ENCODE measurements around the gene GJA3. TPM values are rescaled to one million over a fixed set of nuclear protein-coding genes. Genes with fewer than 3 reads are reported as not detected.

The GJA3 gene
- total and polyA plus RNA-seq, 4 donors: 0.02 to 0.05 TPM; not detected in 2

DNA sequence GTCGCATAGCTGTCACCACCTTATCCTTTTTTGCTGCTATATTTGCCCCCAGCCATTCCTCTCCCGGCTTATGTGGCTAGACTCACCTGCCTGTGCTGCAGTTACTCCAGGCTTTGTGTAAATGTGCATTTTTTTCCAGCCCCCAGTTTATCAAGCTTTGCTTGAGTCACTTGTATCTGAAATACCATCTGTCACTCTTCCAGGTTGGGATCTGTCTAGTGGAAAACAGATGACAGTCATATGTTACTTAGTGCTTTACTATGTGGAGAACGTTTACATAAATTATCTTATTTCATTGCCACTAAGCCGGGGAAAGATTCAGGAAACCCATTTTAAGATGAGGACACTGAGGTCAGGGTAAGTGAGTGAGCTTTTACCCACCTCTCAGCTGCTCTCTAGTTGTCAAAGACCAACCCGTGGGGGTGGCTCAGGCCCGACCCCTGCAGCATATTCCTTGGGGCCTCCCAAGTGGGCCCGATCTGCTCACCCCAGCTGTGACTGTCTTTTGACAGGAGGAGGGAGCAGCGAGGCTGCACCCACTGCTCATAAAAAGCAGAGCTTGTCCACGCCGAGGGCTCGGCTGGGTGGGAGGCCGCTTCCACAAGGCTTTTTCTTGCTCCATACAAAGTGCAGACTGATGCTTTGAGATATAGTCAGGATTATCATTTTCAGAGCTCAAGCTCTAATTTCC lies 24.7 kb upstream of the GJA3 start:
- H3K9me3 ChIP-seq (ENCODE audit: control insufficient read depth in 4 of 4, low read length in 3 of 4): no peaks in the 10 kb centered on the region
- H3K27ac ChIP-seq (ENCODE audit: low read depth in 1 of 2, low read length in 2 of 2): no peak overlapping the region
- whole genome bisulfite sequencing: 82% methylated on average over 12 of the region's 12 CpGs
- peaks cover 0 to 21% (median 16%) of the 10 kb centered on the region in 4 donors for H3K4me1 ChIP-seq (ENCODE audit: control insufficient read depth in 4 of 4, insufficient read depth in 4 of 4, low read length in 3 of 4)
- H3K36me3 ChIP-seq (ENCODE audit: control insufficient read depth in 4 of 4, insufficient read depth in 3 of 4, low read depth in 1 of 4, low read length in 3 of 4): peaks cover 0 to 6% (median 3%) of the 10 kb centered on the region in 4 donors
- no peaks in the 10 kb centered on the region for H3K27me3 ChIP-seq (ENCODE audit: control insufficient read depth in 4 of 4, insufficient read depth in 4 of 4, low read length in 3 of 4)
- no peak for TF ChIP-seq NR2F2 (IDR thresholded peaks at IDR 0.05)
- no peak for TF ChIP-seq HNF4G (IDR thresholded peaks at IDR 0.05)
- no peak for TF ChIP-seq HNF4A (conservative IDR thresholded peaks at IDR 0.05)
- TF ChIP-seq TAF1 (conservative IDR thresholded peaks at IDR 0.05): no peak
- no peak overlapping the region for H3K4me3 ChIP-seq (ENCODE audit: low read depth in 1 of 3, low read length in 3 of 3)
- H3K9ac ChIP-seq (ENCODE audit: low read depth in 1 of 2, low read length in 2 of 2): no peak overlapping the region
- DNase-seq (ENCODE audit: low spot score): no peak

- Histone ChIP-seq H3K4me3 (ENCODE audit: low read depth in 1 of 3, low read length in 3 of 3) (no peak overlapping the region), H3K9me3 (ENCODE audit: control insufficient read depth in 4 of 4, low read length in 3 of 4) (no peaks in the 10 kb centered on the region), H3K27me3 (ENCODE audit: control insufficient read depth in 4 of 4, insufficient read depth in 4 of 4, low read length in 3 of 4) (no peaks in the 10 kb centered on the region), H3K4me1 (ENCODE audit: control insufficient read depth in 4 of 4, insufficient read depth in 4 of 4, low read length in 3 of 4) (peaks cover 0 to 2% (median 0%) of the 10 kb centered on the region in 4 donors), H3K36me3 (ENCODE audit: control insufficient read depth in 4 of 4, insufficient read depth in 3 of 4, low read depth in 1 of 4, low read length in 3 of 4) (no peaks in the 10 kb centered on the region), H3K27ac (ENCODE audit: low read depth in 1 of 2, low read length in 2 of 2) (no peak overlapping the region), H3K9ac (ENCODE audit: low read depth in 1 of 2, low read length in 2 of 2) (no peak overlapping the region)
- DNase-seq (ENCODE audit: low spot score): no peak
- WGBS: 22% methylated on average over 5 of the region's 5 CpGs
- TF ChIP-seq ATF3 (IDR thresholded peaks at IDR 0.05): no peak
- no peak for TF ChIP-seq EGR1 (IDR thresholded peaks at IDR 0.05; ENCODE audit: low read depth in 2 of 2)
- no peak for TF ChIP-seq NR2F2 (IDR thresholded peaks at IDR 0.05)
- TF ChIP-seq, protein P1, sequence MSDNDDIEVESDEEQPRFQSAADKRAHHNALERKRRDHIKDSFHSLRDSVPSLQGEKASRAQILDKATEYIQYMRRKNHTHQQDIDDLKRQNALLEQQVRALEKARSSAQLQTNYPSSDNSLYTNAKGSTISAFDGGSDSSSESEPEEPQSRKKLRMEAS (IDR thresholded peaks at IDR 0.05): no peak
- TF ChIP-seq FOXA1 (IDR thresholded peaks at IDR 0.05): no peak
- TF ChIP-seq ZBTB33 (IDR thresholded peaks at IDR 0.05): no peak
- TF ChIP-seq RAD21 (IDR thresholded peaks at IDR 0.05): peak; percentile 92 to 93
- TF ChIP-seq YY1 (IDR thresholded peaks at IDR 0.05): no peak
- no peak for TF ChIP-seq SP1 (IDR thresholded peaks at IDR 0.05)
- no peak for TF ChIP-seq RXRA (IDR thresholded peaks at IDR 0.05)
- TF ChIP-seq HNF4G (IDR thresholded peaks at IDR 0.05): no peak
- no peak for TF ChIP-seq GABPA (IDR thresholded peaks at IDR 0.05 in 1 of 2, conservative IDR thresholded peaks at IDR 0.05 in 1 of 2)
- TF ChIP-seq FOXA2 (IDR thresholded peaks at IDR 0.05): no peak
- TF ChIP-seq TAF1 (conservative IDR thresholded peaks at IDR 0.05): no peak
- TF ChIP-seq CTCF (IDR thresholded peaks at IDR 0.05; ENCODE audit: low read depth, low read length, missing input control): peak; percentile 82
These were observed 21.5 kb upstream of the GJA3 start for GRCh38 chr13:20182231-20182846.
